ENCODE results near the gene ZSWIM6. TPM values are rescaled to one million over a fixed set of nuclear protein-coding genes. Genes with fewer than 3 reads are reported as not detected.
A peak's percentile ranks its signal among the peaks of the same experiment; 100 is the strongest.

ZSWIM6 gene
- total RNA-seq, 1 donor from 2014 or later, result 9.6 TPM

DNA sequence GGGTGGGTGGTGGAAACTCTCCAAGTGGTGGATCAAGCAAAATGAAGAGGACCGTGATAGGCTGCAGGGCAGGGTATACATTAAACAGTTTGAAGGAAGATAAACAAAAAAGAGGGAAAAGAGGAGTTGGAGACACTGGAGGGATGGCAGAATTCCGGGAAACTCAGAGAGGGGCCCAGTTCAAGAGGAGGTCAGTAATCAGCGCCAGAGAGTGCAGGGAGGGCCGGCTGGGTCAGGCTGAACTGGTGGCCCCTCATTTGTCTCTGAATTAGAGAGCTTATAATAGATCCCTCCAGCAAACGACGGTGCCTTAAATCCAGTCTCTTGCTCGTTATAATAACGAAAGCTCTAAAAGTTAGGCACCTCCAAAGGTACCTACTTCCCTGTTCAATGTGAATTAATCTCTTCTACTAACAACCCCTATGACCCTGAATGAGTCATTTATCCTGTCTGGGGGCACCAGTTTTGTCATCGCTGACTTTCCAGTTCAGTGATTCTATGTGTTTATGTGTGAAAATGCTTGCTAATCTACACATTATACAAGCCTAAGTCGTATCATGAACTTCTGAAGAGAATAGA, 2.4 kb upstream of the ZSWIM6 start:
- Mint-ChIP-seq H3K4me1 (ENCODE audit: low read depth) (peaks cover 42% of the 10 kb centered on the region), H3K4me3 (peak overlapping the region; percentile 80), H3K27me3 (ENCODE audit: insufficient read depth) (peaks cover 30% of the 10 kb centered on the region), H3K36me3 (ENCODE audit: low read depth) (peaks cover 9% of the 10 kb centered on the region), H3K27ac (peak overlapping the region; percentile 64), H3K9me3 (no peaks in the 10 kb centered on the region)
- DNase-seq (ENCODE audit: low spot score), result no peak
- intact Hi-C loops (cut with micrococcal nuclease), result loop anchor here (2.0 to 5.0 kb wide), 5 partner anchors 45 to 978 kb away; partner anchors contain the start of gene KIF2A

- intact Hi-C loops (cut with micrococcal nuclease), result loop anchor here (2.0 to 5.0 kb wide), 5 partner anchors 46 to 977 kb away; partner anchors contain the start of gene KIF2A
- Mint-ChIP-seq H3K36me3 (ENCODE audit: low read depth) (peaks cover 11% of the 10 kb centered on the region), H3K4me1 (ENCODE audit: low read depth) (peaks cover 50% of the 10 kb centered on the region), H3K27ac (peak overlapping the region; percentile 64), H3K4me3 (peak overlapping the region; percentile 80), H3K9me3 (no peaks in the 10 kb centered on the region), H3K27me3 (ENCODE audit: insufficient read depth) (peaks cover 36% of the 10 kb centered on the region)
- no peak for DNase-seq (ENCODE audit: low spot score)
Measured at GRCh38 chr5:61330341-61330844, 1.7 kb upstream of the ZSWIM6 start.

DNA sequence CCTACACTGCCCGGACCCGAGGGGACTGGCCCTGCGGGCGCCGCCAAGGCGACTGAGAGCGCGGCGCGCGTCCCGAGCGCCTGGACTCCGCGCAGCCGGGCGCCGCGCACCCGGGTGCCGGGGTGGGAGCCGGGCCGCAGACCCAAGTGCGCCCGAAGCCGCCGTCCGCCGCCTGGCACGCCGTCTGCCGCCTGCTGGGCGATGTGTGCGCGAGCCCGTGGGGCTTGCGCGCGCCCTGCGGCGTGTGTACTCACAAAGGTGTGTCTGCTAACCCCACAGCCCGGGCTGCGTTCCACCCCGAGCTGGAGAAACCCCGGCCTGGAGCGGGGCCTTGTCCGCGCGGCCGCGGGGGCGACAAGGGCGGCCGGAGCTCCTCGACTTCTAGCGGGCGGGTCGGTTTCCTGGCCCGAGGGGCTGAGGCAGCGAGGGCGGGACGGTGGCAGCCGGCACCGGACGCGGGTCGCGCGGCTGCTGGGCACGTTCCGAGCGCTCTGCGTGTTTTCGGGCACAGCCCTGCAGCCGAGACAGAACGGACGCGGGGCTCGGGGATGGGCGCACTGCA, 1.1 kb upstream of the ZSWIM6 start:
- H3K4me3 Mint-ChIP-seq, result peak overlapping the region; percentile 96
- peaks cover 11% of the 10 kb centered on the region for H3K36me3 Mint-ChIP-seq (ENCODE audit: low read depth)
- peak; percentile 60 for DNase-seq (ENCODE audit: low spot score)
- intact Hi-C loops (cut with micrococcal nuclease), result loop anchor here (1.0 to 5.0 kb wide), 6 partner anchors 46 to 976 kb away; partner anchors contain the start of gene KIF2A
- H3K27ac Mint-ChIP-seq, result no peak overlapping the region
- peaks cover 52% of the 10 kb centered on the region for H3K4me1 Mint-ChIP-seq (ENCODE audit: low read depth)
- H3K27me3 Mint-ChIP-seq (ENCODE audit: insufficient read depth), result peaks cover 40% of the 10 kb centered on the region
- no peaks in the 10 kb centered on the region for H3K9me3 Mint-ChIP-seq

DNA sequence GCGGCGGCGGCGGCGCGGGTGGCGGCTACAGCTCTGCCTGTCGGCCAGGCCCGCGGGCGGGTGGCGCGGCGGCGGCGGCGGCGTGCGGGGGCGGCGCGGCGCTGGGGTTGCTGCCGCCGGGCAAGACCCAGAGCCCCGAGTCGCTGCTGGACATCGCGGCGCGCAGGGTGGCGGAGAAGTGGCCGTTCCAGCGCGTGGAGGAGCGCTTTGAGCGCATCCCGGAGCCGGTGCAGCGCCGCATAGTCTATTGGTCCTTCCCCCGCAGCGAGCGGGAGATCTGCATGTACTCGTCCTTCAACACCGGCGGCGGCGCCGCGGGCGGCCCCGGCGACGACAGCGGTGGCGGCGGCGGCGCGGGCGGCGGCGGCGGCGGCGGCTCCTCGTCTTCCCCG, 296 bp downstream of the ZSWIM6 start:
- intact Hi-C loops (cut with micrococcal nuclease), result loop anchor here (1.0 to 5.0 kb wide), 10 partner anchors 26 to 975 kb away; partner anchors contain the start of genes ERCC8, KIF2A, NDUFAF2 and SMIM15
- no peak for DNase-seq (ENCODE audit: low spot score)
- H3K27ac Mint-ChIP-seq, result no peak overlapping the region
- peaks cover 17% of the 10 kb centered on the region for H3K36me3 Mint-ChIP-seq (ENCODE audit: low read depth)
- H3K4me3 Mint-ChIP-seq, result peak overlapping the region; percentile 96
- H3K9me3 Mint-ChIP-seq, result no peaks in the 10 kb centered on the region
- H3K4me1 Mint-ChIP-seq (ENCODE audit: low read depth), result peaks cover 50% of the 10 kb centered on the region
- H3K27me3 Mint-ChIP-seq (ENCODE audit: insufficient read depth), result peaks cover 43% of the 10 kb centered on the region

GRCh38 chr5:61332851-61333320, 828 bp downstream of the ZSWIM6 start:
- H3K27me3 Mint-ChIP-seq (ENCODE audit: insufficient read depth), result peaks cover 42% of the 10 kb centered on the region
- intact Hi-C loops (cut with micrococcal nuclease), result loop anchor here (1.0 to 5.0 kb wide), 10 partner anchors 27 to 974 kb away; partner anchors contain the start of genes ERCC8, KIF2A, NDUFAF2 and SMIM15
- H3K4me1 Mint-ChIP-seq (ENCODE audit: low read depth), result peaks cover 45% of the 10 kb centered on the region
- peak; percentile 14 for DNase-seq (ENCODE audit: low spot score)
- H3K36me3 Mint-ChIP-seq (ENCODE audit: low read depth), result peaks cover 17% of the 10 kb centered on the region
- H3K4me3 Mint-ChIP-seq, result peak overlapping the region; percentile 67
- no peak overlapping the region for H3K27ac Mint-ChIP-seq
- no peaks in the 10 kb centered on the region for H3K9me3 Mint-ChIP-seq

DNA sequence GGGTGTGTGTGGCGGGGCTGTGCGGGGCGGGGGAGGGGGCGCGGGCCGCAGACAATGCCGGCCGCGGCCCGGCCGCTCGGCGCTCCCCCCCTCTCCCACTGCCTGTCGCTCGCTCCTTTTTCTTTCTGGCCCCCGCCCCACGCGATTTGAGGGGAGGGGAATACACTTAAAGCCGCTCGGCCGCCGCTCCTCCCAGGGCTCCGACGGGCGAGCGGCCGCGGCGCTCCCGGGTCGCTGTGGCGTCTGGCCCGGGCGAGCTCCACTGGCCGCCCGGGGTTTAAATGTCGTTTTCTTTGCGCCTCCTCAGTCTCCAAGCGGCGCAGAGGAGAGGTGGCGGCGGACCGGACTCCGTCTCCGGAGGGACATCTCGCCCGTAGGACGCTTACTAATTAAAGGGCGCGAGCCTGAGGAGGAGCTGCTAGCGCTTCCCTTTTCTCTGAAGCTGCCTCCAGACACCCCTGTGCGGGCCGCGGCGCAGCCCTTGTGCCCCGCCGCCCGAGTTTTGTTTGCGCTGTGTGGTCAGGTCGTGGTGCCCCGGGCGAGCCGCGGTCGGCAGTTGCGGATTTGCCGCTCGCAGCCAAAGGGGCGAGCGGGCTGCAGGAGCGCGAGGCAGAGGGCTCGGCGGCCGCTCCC, 1.4 kb downstream of the ZSWIM6 start:
- intact Hi-C loops (cut with micrococcal nuclease), result loop anchor here (5.0 kb wide), 3 partner anchors 324 to 974 kb away; partner anchors contain the start of gene KIF2A
- Mint-ChIP-seq H3K9me3 (no peaks in the 10 kb centered on the region), H3K27me3 (ENCODE audit: insufficient read depth) (peaks cover 38% of the 10 kb centered on the region), H3K36me3 (ENCODE audit: low read depth) (peaks cover 17% of the 10 kb centered on the region), H3K27ac (no peak overlapping the region), H3K4me3 (peak overlapping the region; percentile 88), H3K4me1 (ENCODE audit: low read depth) (peaks cover 39% of the 10 kb centered on the region)
- DNase-seq (ENCODE audit: low spot score), result peak; percentile 17

GRCh38 chr5:61333954-61334867, 2.2 kb downstream of the ZSWIM6 start:
- Mint-ChIP-seq H3K4me1 (ENCODE audit: low read depth) (peaks cover 31% of the 10 kb centered on the region), H3K9me3 (no peaks in the 10 kb centered on the region), H3K27me3 (ENCODE audit: insufficient read depth) (peaks cover 38% of the 10 kb centered on the region), H3K27ac (peak overlapping the region; percentile 61), H3K4me3 (peak overlapping the region; percentile 88), H3K36me3 (ENCODE audit: low read depth) (peaks cover 17% of the 10 kb centered on the region)
- no peak for DNase-seq (ENCODE audit: low spot score)
- intact Hi-C loops (cut with micrococcal nuclease), result loop anchor here (5.0 kb wide), 3 partner anchors 323 to 973 kb away; partner anchors contain the start of gene KIF2A

- H3K4me1 Mint-ChIP-seq (ENCODE audit: low read depth), result peaks cover 23% of the 10 kb centered on the region
- H3K27ac Mint-ChIP-seq, result peak overlapping the region; percentile 3
- peak overlapping the region; percentile 88 for H3K4me3 Mint-ChIP-seq
- no peak for DNase-seq (ENCODE audit: low spot score)
- H3K9me3 Mint-ChIP-seq, result no peaks in the 10 kb centered on the region
- intact Hi-C loops (cut with micrococcal nuclease), result loop anchor here (5.0 kb wide), 3 partner anchors 322 to 972 kb away; partner anchors contain the start of gene KIF2A
- H3K27me3 Mint-ChIP-seq (ENCODE audit: insufficient read depth), result peaks cover 34% of the 10 kb centered on the region
- peaks cover 17% of the 10 kb centered on the region for H3K36me3 Mint-ChIP-seq (ENCODE audit: low read depth)
Measured at GRCh38 chr5:61334868-61335615, 3.0 kb downstream of the ZSWIM6 start.

GRCh38 chr5:61339764-61340163, 7.7 kb downstream of the ZSWIM6 start:
- Mint-ChIP-seq H3K4me3 (no peak overlapping the region), H3K36me3 (ENCODE audit: low read depth) (peaks cover 6% of the 10 kb centered on the region), H3K27ac (no peak overlapping the region), H3K9me3 (no peaks in the 10 kb centered on the region), H3K4me1 (ENCODE audit: low read depth) (peaks cover 8% of the 10 kb centered on the region), H3K27me3 (ENCODE audit: insufficient read depth) (peaks cover 21% of the 10 kb centered on the region)
- no peak for DNase-seq (ENCODE audit: low spot score)
- intact Hi-C loops (cut with micrococcal nuclease), result no loop called here

DNA sequence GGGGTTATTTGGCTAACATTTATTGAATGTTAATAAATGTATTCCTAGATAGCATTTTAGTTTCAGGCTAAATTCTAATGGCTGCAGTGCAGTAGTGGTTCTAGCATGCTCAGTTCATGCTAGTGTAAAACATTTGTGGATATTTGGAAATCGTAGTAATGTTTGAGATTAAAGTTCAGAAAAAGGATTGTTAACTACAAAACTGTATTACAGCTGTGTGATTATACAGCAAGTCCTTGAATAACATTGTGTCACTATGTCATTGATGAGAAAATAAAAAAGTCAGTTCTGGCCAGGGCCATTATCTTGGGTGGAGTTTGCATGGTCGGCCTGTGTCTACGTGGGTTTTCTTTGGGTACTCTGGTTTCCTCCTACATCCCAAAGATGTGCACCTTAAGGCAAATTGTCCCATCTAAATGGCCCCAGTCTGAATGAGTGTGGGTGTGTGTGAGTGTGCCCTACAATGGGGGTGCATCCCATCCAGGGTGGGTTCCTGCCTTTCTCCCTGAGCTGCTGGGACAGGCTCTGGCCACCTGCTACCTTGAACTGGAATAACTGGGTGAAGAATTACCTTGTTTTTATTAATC, 8.8 kb downstream of the ZSWIM6 start:
- Mint-ChIP-seq H3K4me1 (ENCODE audit: low read depth) (no peaks in the 10 kb centered on the region), H3K9me3 (no peaks in the 10 kb centered on the region), H3K36me3 (ENCODE audit: low read depth) (peaks cover 5% of the 10 kb centered on the region), H3K27ac (no peak overlapping the region), H3K4me3 (no peak overlapping the region), H3K27me3 (ENCODE audit: insufficient read depth) (peaks cover 11% of the 10 kb centered on the region)
- no peak for DNase-seq (ENCODE audit: low spot score)
- intact Hi-C loops (cut with micrococcal nuclease), result no loop called here

DNA sequence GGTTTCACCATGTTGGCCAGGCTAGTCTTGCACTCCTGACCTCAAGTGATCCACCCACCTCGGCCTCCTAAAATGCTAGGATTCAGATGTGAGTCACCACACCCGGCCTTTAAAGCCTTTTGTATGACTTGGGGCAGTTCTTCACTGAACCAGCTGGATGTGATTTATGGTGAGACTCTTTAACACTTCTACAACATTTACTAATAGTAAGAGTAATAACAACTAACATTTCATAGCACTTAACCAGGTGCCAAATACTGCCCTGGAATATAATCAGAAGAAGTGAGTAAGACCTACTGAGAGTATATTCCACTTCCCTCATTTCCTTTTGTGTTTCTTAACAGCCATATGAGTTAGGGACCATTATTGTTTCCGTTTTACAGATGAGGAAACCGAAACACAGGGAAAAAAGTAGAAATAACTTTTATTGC, 10.0 kb downstream of the ZSWIM6 start:
- Mint-ChIP-seq H3K4me3 (no peak overlapping the region), H3K27ac (no peak overlapping the region), H3K4me1 (ENCODE audit: low read depth) (no peaks in the 10 kb centered on the region), H3K9me3 (no peaks in the 10 kb centered on the region), H3K27me3 (ENCODE audit: insufficient read depth) (peaks cover 6% of the 10 kb centered on the region), H3K36me3 (ENCODE audit: low read depth) (peaks cover 2% of the 10 kb centered on the region)
- intact Hi-C loops (cut with micrococcal nuclease), result no loop called here
- no peak for DNase-seq (ENCODE audit: low spot score)

Measured in activated T-helper 1 cell treated with anti-CD3 and anti-CD28 coated beads, Interleukin-12 subunit alpha, Interleukin-12 subunit beta, Interleukin-2, Interleukin-4 antibody, amounts not matched to agents 30 ng/mL and 10 ng/mL and 1 ng/mL, durations not matched to agents 14 hours and 24 hours and 36 hours (primary cell).